ENCODE data around the gene UNC45A. TPM values are rescaled to one million over a fixed set of nuclear protein-coding genes. Genes with fewer than 3 reads are reported as not detected.

Gene UNC45A
- total and polyA plus RNA-seq, 4 donors = 13.9 to 31.2 (median 24.9) TPM

GRCh38 chr15:90910441-90911301 lies 24.4 kb upstream of the UNC45A start:
- Histone ChIP-seq H3K27ac (ENCODE audit: low read depth in 1 of 2, low read length in 2 of 2) (no peak overlapping the region), H3K36me3 (ENCODE audit: control insufficient read depth in 4 of 4, insufficient read depth in 3 of 4, low read depth in 1 of 4, low read length in 3 of 4) (peaks cover 46 to 88% (median 70%) of the 10 kb centered on the region in 4 donors), H3K9ac (ENCODE audit: low read depth in 1 of 2, low read length in 2 of 2) (no peak overlapping the region), H3K27me3 (ENCODE audit: control insufficient read depth in 4 of 4, insufficient read depth in 4 of 4, low read length in 3 of 4) (no peaks in the 10 kb centered on the region), H3K4me1 (ENCODE audit: control insufficient read depth in 4 of 4, insufficient read depth in 4 of 4, low read length in 3 of 4) (no peaks in the 10 kb centered on the region), H3K4me3 (ENCODE audit: low read depth in 1 of 3, low read length in 3 of 3) (no peak overlapping the region), H3K9me3 (ENCODE audit: control insufficient read depth in 4 of 4, low read length in 3 of 4) (no peaks in the 10 kb centered on the region)
- 97% methylated on average over 24 of the region's 24 CpGs for WGBS
- no peak for DNase-seq (ENCODE audit: low spot score)
- TF ChIP-seq NR2F2 (IDR thresholded peaks at IDR 0.05) (no peak), FOXA1 (IDR thresholded peaks at IDR 0.05) (no peak), YY1 (IDR thresholded peaks at IDR 0.05) (no peak), HNF4A (conservative IDR thresholded peaks at IDR 0.05) (no peak), FOXA2 (IDR thresholded peaks at IDR 0.05) (no peak), TAF1 (conservative IDR thresholded peaks at IDR 0.05) (no peak), HNF4G (IDR thresholded peaks at IDR 0.05) (no peak), CTCF (IDR thresholded peaks at IDR 0.05; ENCODE audit: low read depth, low read length, missing input control) (no peak), SP1 (IDR thresholded peaks at IDR 0.05) (no peak)
- TF ChIP-seq, protein P1, sequence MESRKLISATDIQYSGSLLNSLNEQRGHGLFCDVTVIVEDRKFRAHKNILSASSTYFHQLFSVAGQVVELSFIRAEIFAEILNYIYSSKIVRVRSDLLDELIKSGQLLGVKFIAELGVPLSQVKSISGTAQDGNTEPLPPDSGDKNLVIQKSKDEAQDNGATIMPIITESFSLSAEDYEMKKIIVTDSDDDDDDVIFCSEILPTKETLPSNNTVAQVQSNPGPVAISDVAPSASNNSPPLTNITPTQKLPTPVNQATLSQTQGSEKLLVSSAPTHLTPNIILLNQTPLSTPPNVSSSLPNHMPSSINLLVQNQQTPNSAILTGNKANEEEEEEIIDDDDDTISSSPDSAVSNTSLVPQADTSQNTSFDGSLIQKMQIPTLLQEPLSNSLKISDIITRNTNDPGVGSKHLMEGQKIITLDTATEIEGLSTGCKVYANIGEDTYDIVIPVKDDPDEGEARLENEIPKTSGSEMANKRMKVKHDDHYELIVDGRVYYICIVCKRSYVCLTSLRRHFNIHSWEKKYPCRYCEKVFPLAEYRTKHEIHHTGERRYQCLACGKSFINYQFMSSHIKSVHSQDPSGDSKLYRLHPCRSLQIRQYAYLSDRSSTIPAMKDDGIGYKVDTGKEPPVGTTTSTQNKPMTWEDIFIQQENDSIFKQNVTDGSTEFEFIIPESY (IDR thresholded peaks at IDR 0.05) = no peak
- TF ChIP-seq, protein P2, sequence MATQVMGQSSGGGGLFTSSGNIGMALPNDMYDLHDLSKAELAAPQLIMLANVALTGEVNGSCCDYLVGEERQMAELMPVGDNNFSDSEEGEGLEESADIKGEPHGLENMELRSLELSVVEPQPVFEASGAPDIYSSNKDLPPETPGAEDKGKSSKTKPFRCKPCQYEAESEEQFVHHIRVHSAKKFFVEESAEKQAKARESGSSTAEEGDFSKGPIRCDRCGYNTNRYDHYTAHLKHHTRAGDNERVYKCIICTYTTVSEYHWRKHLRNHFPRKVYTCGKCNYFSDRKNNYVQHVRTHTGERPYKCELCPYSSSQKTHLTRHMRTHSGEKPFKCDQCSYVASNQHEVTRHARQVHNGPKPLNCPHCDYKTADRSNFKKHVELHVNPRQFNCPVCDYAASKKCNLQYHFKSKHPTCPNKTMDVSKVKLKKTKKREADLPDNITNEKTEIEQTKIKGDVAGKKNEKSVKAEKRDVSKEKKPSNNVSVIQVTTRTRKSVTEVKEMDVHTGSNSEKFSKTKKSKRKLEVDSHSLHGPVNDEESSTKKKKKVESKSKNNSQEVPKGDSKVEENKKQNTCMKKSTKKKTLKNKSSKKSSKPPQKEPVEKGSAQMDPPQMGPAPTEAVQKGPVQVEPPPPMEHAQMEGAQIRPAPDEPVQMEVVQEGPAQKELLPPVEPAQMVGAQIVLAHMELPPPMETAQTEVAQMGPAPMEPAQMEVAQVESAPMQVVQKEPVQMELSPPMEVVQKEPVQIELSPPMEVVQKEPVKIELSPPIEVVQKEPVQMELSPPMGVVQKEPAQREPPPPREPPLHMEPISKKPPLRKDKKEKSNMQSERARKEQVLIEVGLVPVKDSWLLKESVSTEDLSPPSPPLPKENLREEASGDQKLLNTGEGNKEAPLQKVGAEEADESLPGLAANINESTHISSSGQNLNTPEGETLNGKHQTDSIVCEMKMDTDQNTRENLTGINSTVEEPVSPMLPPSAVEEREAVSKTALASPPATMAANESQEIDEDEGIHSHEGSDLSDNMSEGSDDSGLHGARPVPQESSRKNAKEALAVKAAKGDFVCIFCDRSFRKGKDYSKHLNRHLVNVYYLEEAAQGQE (IDR thresholded peaks at IDR 0.05) = no peak
- TF ChIP-seq, protein P3, sequence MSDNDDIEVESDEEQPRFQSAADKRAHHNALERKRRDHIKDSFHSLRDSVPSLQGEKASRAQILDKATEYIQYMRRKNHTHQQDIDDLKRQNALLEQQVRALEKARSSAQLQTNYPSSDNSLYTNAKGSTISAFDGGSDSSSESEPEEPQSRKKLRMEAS (IDR thresholded peaks at IDR 0.05) = no peak
- TF ChIP-seq, protein P4, sequence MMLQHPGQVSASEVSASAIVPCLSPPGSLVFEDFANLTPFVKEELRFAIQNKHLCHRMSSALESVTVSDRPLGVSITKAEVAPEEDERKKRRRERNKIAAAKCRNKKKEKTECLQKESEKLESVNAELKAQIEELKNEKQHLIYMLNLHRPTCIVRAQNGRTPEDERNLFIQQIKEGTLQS (IDR thresholded peaks at IDR 0.05) = no peak

DNA sequence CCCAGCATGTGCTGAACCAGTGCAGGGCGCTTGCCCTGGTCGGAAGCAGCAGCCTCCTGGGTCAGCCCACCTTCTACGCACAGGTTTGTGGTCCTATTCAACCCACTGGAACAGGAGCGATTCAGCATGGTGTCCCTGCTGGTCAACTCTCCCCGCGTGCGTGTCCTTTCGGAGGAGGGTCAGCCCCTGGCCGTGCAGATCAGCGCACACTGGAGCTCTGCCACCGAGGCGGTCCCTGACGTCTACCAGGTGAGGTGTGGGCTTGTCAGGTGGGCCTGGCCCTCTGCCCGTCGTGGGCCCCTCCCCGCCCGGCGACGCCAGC lies 23.8 kb upstream of the UNC45A start:
- 96% methylated on average over 19 of the region's 19 CpGs for WGBS
- Histone ChIP-seq H3K4me3 (ENCODE audit: low read depth in 1 of 3, low read length in 3 of 3) (no peak overlapping the region), H3K36me3 (ENCODE audit: control insufficient read depth in 4 of 4, insufficient read depth in 3 of 4, low read depth in 1 of 4, low read length in 3 of 4) (peaks cover 44 to 88% (median 64%) of the 10 kb centered on the region in 4 donors), H3K9ac (ENCODE audit: low read depth in 1 of 2, low read length in 2 of 2) (no peak overlapping the region), H3K27me3 (ENCODE audit: control insufficient read depth in 4 of 4, insufficient read depth in 4 of 4, low read length in 3 of 4) (no peaks in the 10 kb centered on the region), H3K4me1 (ENCODE audit: control insufficient read depth in 4 of 4, insufficient read depth in 4 of 4, low read length in 3 of 4) (no peaks in the 10 kb centered on the region), H3K27ac (ENCODE audit: low read depth in 1 of 2, low read length in 2 of 2) (no peak overlapping the region), H3K9me3 (ENCODE audit: control insufficient read depth in 4 of 4, low read length in 3 of 4) (no peaks in the 10 kb centered on the region)
- DNase-seq (ENCODE audit: low spot score) = no peak
- TF ChIP-seq GABPA (IDR thresholded peaks at IDR 0.05 in 1 of 2, conservative IDR thresholded peaks at IDR 0.05 in 1 of 2) (no peak), FOXA2 (IDR thresholded peaks at IDR 0.05) (no peak), RAD21 (IDR thresholded peaks at IDR 0.05) (no peak), SP1 (IDR thresholded peaks at IDR 0.05) (no peak), JUND (IDR thresholded peaks at IDR 0.05) (no peak), FOXA1 (IDR thresholded peaks at IDR 0.05) (no peak), YY1 (IDR thresholded peaks at IDR 0.05) (no peak), HNF4G (IDR thresholded peaks at IDR 0.05) (no peak), TAF1 (conservative IDR thresholded peaks at IDR 0.05) (no peak)
- TF ChIP-seq, protein P3 (IDR thresholded peaks at IDR 0.05) = no peak
- TF ChIP-seq, protein P2 (IDR thresholded peaks at IDR 0.05) = no peak
